HG02759 (cell line): ENCODE results near the gene TAGLN2.

Experiments
- ATAC-seq: cut with Tn5 transposase; IDR thresholded peaks from one replicate; pipeline ENCODE4 v1.9.1; 2021; ENCODE audit warnings: mild to moderate bottlenecking, moderate library complexity; ENCODE audit not compliant: unreplicated experiment

The TAGLN2 gene

DNA sequence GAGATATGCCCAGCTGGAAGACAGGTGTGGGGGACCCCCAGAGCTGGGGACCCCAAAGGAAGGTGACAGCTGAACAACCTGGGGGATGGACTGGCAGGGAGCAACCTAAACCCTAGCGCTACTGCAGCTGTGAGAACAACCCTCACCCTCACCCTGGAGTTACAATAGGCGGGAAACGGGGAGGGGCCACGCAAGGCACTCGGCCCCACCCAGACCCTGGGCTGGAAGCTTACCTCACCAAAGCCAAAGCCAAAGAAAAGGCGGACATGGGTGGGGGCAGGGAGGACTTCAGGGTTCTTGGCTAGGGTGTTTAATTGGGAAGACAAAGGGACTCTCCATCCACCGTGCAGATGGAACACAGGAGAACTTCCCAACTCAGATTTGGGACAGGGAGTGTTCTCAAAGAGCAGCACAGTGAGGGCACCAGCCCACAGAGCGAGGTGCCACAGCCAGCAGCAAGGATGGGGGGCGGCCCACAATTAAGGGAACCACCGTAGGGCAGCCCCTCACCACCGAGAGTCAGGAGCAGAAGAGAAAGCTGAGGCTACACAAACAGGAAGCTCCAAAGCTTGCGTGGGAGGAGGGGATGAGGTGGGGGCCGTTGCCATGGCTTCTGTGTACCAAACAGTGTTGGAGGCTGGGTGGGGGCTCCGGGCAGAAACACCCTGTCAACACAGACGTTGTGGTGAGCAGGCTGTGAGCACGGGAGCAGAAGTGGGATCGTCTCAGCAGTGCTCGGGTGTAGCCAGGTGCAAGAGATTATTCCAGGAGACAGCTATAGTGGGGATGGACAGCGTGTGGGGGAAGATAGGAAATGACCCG is 1.9 kb downstream of the TAGLN2 start:
- peak; percentile 28 for ATAC-seq

DNA sequence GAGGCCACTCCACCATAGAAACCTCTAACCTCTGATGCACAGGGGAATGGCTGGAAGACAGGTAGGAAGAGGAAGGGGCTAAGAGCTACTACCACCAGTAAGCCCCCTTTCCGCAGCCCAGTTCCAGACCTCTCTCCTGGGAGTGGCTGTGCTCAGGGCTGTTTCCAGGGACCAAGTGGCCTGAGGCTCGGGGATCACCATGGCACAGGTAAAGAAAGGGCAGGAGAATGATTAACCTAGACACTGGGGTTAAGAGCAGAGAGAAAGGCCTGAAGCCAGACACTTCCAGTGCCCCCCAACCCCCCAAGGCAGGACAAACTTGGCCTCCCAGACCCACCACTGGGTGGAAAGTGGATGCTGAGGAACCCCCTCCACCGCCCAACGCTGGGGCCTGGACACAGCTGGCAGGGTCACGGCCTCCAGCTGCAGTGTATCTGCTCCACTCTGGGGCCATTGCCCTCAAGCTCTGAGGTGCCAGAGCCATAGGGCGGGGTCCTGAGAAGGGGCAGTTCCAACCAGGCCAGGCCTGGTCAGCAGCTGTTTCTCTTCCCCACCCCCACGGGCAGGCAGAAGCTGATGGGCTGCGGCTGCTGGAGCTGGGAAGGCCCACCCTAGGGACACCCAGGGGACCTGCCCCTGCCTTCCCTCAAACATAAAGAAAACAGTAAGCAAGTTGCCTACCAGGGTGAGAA is 2.6 kb downstream of the TAGLN2 start:
- no peak for ATAC-seq

DNA sequence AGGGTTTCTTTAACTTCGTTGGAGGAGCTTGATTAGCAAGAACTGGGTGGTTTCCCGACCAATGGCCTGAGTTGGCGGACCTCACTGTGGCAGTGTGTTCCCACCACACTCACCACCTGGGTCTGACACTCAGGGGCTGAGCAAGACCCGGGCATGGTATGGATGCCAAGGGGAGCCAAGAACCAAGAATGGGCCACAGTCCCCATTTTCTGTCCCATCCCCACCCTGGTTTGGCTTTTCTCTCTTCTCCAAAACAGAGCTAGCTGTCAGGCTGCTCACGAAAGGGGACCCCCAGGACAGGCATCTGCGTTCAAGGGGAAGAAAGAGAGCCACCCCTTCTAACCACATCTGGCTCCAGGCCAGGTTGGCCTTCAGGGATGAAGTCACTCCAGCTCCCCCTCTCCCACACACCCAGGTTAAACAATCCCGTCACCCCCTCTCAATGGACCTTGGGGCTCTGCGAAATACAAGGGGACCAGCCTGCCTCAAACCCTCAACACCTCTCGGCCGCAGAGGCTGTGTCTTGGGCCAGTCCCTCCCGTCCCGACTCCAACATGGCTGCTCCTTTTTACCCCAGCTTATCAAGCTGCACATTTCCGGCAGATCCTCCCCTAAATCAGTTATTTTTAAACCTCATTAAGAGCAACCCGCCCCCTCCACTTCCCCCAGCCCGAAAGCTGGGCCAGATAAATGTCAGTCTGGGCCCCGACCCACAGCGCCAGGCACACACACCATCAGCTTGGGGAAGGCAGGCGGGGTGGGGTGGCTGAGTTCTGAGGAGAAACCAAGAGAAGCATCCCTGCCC is 3.4 kb downstream of the TAGLN2 start:
- peak; percentile 13 for ATAC-seq

DNA sequence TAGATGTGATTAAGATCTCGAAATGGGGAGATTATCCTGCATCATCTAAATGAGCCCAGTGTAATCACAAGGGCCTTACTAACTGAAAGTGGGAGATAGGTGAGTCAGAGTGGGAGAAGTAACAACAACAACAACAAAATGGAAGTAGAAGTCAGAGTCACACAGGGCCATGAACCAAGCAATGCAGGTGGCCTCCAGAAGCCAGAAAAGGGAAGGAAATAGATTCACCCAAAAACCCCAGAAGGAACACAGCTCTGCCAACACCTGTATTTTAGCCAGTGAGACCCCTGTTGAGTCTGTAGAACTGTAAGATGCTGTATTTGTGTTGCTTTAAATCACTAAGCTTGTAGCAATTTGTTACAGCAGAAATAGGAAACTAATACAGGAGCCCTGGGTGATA is 4.1 kb downstream of the TAGLN2 start:
- ATAC-seq, result peak; percentile 23

DNA sequence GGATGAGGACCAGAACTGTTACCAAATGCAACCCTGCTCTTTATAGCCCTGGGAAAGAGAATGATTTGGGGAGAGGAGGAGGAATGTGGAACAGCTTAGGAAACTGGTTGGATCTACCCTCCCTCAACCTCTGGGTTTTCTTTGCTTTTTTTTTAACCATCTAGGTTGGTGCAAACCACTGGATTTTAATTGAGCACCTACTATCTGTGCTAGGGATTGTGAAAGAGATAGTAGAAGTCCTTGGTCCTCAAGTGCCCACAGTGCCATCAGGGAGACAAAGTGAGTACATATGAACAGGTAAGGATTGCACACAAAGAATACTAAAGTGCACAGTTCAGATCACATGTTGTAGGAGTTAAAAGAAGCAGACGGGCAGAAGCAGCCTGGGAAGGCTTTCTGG is 4.7 kb downstream of the TAGLN2 start:
- no peak for ATAC-seq

DNA sequence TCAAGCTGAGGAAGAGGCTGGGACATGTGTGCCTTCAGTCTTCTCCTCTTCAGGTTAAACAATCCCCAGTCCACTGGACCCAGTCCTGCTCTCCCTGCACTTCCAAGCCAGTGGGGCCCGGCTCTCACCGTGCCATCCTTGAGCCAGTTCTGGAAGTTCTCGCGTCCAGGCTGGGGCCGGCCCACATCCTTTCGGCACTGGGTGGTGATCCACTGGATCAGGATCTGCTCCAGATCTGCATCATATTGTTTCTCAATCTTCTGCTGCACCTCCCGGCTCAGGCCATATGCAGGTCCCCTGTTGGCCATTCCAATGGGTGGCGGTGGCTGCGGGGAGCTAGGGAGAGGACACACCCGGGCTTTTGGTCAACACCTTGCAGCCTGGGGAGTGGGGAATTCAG is 5.1 kb downstream of the TAGLN2 start:
- no peak for ATAC-seq

DNA sequence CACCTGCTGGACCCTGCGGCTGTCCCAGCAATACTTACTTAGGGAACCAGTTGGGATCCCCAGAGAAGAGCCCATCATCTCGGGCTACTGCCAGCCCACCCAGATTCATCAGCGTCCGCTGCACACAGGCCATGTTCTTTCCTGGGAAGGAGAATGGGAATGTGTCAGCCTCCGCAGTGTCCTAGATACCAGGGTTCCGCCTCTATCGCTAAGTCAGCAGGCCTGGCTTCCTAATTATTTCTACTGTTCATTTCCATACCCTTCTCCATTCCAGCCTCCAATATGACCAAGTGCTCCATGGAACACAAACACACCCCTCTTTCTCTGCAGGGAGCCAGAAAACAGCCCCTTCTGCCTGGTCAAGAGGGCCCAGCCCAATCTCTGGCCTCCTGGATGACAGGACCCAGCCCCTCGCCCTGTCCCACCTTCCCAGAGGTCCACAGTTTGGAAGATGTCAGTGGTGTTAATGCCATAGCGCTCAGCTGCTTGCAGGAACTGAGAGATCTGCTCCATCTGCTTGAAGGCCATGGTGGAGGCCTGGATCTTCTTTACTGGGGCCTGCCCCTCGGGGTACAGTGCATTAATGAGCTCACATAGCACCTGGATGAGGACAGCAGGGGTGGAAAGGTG is 6.0 kb downstream of the TAGLN2 start:
- ATAC-seq, result no peak

DNA sequence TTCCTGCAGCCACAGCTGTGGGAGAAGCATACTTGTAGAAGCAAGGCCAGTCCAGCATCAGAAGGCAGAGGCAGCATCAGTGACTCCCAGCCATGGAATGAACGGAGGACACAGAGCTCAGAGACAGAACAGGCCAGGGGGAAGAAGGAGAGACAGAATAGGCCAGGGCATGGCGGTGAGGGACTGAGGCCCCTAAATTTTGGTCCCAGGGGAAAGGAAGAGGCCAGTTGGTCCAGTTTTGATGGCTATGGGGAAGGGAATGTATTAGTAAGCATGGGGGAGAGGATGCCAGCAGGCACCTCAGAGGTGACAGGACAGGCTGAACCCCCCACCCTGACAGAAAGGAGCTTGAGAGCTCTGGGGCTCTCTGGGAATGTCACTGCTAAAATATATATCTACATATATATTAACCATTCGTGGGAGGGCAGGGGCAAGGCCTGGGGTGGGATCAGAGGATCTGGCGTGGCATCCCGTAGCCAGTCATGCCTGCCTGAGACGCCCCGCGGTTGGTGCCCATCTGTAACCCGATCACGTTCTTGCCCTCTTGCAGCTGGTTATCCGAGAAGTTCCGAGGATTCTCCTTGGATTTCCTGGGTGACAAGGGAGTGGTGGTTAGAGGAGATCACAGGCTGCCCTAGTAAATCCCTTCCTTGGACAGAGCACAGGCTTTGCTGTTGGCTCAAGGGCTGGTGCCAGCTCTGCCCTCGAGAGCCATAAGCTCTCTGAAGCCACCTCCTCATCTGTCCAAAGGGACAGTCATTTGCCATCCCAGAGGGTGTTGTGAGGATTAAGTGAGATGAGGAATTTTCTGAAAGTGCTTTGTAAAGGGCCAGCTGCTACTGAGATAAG is 6.7 kb downstream of the TAGLN2 start:
- no peak for ATAC-seq

DNA sequence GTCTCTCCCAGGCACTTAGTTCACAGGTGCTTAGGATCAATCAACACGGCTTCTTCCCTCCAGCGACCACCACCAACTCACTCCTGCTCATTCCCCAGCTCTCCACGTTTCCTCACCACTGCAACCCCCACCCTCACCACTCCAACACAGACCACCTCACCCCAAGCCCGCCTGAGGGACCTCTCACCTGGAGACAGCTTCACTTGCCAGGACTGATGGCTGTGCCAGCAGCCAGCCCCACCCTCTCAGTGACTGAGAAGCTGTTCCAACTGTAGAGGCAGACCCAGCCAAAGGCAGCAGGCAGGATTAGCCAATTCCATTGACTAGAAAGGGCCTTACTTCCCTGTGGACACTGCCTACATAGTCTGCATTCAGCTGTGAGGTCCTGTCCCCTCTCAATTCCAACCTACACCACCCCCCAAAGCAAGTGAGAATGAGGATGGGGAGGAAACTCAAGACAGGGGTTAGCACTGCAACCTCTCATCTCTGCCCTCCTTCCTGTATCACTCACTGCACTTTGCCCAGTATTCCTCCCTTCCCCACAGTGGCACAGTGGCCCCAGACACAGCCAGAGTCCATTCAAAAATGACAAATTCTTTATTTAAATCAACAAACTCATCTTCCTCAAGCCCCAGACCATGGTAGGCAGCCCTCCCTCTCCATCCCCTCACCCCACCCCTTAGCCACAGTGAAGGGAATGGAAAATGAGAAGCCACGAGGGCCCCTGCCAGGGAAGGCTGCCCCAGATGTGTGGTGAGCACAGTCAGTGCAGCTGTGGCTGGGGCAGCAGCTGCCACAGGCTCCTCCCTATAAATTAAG is 7.6 kb downstream of the TAGLN2 start:
- no peak for ATAC-seq

DNA sequence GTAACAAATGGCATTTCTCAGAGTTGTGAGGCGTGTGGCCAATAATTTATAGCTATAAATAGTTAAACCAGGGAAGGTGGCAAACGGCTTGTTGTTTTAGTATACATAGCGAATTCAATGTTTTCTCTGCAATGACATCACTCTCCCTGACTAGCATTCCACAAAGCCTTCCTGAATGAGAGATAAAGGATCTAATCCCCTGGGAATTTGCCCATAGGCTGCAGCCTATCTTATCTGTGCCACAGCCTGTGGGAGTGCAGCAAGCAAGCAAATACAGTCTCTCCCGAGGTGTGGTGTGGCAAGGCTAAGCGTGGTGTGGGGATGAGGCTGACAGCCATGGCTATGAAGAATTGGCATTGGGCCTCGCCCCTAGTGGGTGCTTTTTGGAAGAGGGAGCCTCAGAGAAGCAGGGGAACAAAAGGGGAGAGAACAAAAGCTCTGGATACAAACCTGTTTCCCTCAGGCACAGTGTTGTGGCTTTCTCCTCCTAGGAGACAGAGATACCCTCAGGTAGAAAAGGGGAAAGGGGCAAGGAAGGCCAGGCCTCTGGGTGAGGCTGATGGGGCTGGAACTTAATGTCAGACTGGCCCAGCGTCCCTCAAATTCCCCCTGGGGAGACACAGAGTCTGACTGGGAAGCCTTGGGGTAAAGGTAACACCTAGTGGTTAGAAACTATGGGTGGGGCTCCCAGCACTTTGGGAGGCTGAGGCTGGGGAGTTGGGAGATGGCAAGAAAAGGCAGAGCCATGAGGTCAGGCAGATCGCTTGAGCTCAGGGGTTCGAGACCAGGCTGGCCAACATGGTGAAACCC is 8.9 kb downstream of the TAGLN2 start:
- ATAC-seq, result no peak

DNA sequence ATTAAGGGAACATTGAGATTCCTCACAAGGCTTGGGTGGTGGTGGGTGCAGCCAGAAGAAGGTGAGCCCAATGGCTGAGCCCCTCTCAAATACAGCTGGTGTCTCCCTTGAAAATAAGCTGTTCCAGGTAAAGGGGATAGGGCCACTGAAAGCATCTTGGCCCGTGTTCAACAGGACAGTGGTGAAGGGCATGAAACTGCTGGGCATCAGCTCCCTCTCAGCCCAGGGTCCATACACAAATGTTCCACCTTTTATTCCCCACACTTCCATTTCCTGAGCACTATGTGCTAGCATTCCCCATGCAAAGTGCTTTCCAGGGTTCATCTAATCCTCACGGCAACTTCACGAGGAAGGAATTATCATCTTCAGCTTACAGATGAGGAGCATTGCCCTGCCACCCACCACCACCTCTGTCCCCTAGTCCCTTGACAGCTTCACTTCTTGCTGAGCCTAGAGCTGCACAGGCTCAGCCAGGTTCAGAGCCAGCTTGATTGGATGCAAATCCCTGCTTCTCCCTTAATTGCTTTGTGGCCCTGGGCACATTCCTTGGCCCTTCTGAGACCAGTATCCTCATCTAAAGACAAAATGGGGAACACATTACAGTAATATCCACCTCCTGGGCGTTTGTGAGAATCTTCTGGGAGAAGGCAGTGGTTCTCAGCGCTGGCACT is 9.6 kb downstream of the TAGLN2 start:
- no peak for ATAC-seq

DNA sequence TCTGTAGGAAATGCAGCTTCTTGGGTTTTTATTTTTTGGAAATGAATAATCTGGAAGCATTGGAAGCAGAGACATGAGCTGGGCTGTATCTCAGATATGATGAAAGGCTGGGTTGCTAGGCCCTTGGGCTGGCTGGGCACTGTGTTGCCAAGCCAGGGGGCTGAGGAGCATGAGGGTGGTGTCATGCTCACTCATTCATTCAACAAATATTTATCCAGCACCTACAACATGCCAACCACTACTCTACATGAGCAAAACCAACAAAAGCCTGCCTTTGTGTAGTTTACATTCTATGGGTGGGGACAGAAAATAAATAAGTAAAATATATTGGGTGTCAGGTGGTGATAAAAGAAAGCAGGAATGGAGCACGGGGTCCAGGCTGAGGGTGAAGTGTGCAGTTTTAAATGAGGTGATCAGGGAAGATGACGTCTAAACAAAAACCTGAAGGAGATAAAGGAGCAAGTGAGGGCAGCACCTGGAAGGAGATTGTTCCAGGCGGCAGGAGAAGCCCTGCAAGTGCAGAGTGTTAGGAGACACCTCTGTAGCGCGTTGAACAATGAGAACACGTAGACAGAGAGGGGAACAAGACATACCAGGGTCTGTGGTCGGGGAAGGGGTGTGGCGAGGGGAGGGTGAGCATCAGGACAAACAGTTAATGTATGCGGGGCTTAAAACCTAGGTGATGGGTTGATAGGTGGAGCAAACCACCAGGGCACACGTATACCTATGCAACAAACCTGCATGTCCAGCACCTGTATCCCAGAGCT is 10.9 kb downstream of the TAGLN2 start:
- no peak for ATAC-seq

DNA sequence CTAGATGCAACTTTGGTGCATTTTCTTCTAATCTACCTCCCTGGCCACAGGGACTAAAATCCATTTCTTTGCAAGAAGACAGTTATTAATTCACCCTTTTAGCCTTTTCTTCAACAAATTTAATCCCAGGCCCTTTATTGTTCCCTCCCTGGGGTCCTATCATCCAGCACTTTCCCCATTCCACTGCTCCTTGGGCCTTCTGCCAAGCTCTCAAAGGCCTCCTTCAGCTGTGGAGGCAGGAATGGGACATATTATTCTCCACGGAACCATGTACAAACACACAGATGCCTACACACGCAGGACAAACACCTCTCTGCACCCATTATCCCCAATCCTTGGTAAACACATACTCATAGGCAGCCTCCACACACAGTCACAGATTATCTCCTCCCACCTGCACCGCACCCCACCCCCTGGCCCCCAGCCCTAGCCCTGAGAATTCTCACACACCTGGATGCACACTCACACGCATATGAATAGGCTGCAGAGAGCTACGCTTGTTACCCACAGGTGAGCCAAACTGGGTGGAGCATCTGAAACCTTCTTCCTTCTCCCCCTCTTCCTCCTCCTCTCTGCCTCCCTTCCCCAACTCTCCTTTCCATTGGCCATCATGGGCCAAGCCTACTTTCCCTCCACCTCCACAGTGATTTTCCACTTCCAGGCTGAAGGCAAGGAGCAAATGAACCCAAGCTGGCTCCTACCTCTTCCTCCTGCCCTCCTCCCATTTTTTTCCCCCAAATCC is 11.7 kb downstream of the TAGLN2 start:
- no peak for ATAC-seq

DNA sequence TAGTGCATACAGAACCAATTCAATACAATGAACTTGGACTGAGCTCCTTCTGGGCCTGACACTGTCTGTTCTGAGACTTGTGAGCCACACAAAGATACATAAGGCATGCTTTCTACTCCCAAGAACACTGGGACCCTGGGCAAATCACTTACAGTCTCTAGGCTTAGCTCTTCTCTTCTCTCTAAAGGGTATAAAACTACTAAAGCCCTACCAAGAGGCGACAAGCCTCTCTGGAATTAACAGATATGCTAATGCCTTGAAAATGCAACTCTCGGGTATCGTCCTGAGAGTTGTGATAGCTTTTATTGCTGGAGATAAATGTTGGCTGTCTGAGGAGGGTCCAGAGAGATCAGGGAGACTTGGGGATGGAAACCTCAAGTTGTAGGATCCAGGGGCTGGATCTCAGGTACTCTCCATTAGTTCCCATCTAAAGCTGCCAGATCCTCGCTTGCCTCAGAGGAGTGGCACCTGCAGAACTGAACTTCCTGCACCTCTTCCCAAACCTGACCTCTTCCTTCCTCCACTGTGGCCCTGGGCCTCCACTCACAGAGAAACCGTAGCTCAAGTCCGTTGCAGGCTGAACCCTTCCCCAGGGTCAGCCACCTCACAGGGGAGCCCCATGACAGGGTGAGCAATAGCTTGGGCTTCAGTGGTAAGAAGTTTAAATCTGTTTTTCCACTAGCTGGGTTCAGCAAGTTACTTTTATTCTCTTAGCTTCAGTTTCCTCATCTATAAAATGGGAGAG is 13.8 kb downstream of the TAGLN2 start:
- no peak for ATAC-seq

DNA sequence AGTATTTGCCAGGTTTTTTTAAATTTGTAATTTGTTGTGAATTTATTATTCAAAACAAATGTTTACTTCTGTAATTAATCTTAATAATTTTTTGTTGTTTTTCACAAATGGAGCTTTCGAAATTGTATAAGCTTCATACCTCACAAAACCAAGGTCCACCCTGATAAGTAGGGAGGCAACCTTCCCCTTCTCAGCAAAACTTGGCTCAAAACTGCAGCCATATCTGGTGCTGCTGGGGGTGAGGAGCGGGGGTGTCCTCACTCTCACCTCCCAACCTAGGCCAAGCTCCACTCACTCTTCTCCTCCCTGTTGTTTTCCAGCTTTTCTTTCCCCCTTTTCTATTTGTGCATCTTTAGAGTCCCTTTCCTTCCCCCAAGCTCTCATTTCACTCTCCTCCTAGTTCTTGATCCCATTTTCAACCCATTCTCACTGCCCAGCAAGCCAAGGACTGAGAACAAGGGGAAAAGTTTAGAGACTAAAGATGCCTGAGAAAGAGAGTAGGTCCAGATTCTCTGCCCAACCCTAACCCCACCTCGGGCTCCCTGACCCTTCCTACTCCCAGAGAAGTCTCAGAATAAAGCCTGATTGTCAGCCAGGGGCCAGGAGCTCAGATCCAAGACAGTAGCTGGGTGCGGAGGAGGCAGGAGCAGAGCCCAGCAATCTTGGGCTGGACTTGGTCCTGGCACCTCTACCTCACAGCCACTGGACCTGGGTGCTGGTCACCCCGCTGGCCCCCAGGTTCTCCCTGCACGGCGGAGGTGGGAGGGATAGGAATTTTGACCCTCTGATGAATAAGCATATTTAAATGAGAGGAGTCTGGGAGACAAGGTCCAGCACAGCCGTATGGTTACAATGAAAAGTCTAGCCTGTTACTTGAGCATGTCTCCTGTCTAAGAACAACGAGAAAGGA is 17.0 kb downstream of the TAGLN2 start:
- no peak for ATAC-seq
